WI38 (cell line): ENCODE results near the gene SH3PXD2B.

Experiments used
- H3K4me3 ChIP-seq: 2 replicates; pipeline ENCODE4 v1.5.1; 2011; ENCODE audit warnings: low read depth, mild to moderate bottlenecking, control low read depth, low read length
- TF ChIP-seq, protein P1 (sequence below): IDR thresholded peaks from 2 replicates; pipeline ENCODE4 v1.5.1; 2012; ENCODE audit warnings: low read depth, mild to moderate bottlenecking, control low read depth, low read length

Gene SH3PXD2B

DNA sequence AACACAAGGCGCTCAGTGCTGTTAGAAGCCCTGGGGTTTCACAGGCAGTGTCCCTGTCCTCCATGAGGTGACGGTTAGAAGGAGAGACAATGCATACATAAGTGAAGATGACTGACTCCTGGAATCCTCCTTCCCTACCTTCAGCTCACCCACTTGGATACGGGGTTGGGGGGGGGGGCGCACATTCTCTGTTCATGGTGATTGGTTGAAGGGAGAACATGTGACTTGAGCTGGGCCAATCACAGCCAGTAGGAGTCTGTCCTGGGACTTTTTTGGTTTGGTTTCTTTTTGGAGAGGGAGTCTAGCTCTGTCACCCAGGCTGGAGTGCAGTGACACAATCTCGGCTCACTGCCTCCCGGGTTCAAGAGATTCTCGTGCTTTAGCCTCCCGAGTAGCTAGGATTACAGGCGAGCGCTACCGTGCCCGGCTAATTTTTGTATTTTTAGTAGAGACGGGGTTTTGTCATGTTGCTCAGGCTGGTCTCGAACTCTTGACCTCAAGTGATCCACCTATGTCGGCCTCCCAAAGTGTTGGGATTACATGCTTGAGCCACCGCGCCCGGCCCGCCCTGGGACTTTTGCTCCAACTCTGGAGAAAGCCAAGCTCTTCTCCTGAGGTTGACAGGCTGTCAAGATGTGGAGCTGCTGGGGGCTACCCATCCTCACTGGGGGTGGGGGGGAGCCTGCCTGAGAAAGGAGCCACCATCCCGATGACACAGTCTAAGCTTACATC lies 30.8 kb downstream of the SH3PXD2B start:
- H3K4me3 ChIP-seq = no peak overlapping the region
- TF ChIP-seq, protein P1, sequence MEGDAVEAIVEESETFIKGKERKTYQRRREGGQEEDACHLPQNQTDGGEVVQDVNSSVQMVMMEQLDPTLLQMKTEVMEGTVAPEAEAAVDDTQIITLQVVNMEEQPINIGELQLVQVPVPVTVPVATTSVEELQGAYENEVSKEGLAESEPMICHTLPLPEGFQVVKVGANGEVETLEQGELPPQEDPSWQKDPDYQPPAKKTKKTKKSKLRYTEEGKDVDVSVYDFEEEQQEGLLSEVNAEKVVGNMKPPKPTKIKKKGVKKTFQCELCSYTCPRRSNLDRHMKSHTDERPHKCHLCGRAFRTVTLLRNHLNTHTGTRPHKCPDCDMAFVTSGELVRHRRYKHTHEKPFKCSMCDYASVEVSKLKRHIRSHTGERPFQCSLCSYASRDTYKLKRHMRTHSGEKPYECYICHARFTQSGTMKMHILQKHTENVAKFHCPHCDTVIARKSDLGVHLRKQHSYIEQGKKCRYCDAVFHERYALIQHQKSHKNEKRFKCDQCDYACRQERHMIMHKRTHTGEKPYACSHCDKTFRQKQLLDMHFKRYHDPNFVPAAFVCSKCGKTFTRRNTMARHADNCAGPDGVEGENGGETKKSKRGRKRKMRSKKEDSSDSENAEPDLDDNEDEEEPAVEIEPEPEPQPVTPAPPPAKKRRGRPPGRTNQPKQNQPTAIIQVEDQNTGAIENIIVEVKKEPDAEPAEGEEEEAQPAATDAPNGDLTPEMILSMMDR = no peak

DNA sequence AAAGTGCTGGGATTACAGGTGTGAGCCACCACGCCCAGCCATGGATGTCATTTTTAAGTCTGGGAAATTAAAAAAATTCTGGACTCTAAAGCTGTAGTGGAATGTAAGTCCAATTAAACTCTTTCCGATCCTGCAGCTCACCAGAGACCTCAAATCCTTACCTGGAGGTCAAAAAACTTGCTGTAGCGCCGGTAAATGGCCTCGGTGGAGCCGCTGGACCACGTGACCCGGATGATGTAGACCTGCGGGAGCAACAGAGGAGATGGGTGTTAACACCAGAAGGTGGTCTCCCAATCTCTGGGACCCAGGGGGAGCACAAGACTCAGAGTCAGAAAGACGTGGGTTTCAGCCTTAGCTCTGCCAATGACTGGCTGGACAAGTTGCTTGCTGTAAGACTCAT lies 32.1 kb downstream of the SH3PXD2B start:
- TF ChIP-seq, protein P1 = no peak
- no peak overlapping the region for H3K4me3 ChIP-seq

DNA sequence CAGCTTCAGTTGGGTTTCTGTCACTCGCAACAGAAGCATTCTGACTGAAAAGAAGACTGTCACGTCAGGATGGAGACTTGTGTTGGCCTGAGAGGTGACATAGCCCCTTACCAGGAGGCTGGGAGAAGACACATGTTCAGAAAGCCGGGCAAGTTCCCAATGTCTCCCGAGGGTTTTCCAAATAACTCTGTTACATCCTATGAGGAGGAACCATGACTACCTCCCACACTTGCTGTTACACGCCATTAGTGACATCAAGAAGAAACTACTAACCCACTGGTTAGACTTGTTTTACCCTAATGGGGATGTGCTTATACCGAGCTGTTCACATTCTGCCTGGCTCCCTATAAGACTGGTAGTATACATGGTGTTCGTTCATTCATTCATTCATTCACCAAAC lies 33.3 kb downstream of the SH3PXD2B start:
- H3K4me3 ChIP-seq = no peak overlapping the region
- TF ChIP-seq, protein P1 = no peak

DNA sequence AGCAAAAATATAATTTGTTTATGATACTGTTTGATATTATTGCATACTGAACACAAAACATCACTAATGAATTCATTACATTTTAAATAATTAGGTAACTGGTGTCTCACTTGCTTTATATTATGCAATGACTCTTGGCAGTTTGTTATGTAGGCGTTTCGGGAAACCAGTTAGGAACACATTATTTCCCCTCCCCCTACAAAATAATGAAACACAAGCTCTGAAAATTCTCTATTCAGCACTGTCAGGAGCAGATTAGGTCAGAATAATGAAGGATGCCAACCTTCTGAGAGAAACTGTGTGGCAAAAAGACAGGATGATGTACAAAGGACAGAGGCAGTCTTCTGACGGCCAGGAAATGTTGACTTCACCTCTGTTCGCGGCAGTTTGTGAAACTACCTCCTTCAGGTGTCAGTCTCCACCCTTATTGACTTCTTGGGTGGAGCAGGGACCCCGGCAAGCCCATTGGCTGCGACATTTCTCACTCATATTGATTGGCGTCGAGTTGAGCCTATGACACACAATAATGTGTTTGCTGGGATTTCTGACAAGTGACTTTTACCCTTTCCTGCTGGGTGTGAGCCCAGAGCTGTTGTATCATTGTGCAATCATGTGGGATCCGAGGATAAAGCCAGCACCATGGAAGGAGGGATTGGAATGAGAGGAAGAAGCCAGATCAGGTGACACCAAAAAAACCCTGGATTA lies 33.9 kb downstream of the SH3PXD2B start:
- H3K4me3 ChIP-seq = no peak overlapping the region
- TF ChIP-seq, protein P1 = no peak

DNA sequence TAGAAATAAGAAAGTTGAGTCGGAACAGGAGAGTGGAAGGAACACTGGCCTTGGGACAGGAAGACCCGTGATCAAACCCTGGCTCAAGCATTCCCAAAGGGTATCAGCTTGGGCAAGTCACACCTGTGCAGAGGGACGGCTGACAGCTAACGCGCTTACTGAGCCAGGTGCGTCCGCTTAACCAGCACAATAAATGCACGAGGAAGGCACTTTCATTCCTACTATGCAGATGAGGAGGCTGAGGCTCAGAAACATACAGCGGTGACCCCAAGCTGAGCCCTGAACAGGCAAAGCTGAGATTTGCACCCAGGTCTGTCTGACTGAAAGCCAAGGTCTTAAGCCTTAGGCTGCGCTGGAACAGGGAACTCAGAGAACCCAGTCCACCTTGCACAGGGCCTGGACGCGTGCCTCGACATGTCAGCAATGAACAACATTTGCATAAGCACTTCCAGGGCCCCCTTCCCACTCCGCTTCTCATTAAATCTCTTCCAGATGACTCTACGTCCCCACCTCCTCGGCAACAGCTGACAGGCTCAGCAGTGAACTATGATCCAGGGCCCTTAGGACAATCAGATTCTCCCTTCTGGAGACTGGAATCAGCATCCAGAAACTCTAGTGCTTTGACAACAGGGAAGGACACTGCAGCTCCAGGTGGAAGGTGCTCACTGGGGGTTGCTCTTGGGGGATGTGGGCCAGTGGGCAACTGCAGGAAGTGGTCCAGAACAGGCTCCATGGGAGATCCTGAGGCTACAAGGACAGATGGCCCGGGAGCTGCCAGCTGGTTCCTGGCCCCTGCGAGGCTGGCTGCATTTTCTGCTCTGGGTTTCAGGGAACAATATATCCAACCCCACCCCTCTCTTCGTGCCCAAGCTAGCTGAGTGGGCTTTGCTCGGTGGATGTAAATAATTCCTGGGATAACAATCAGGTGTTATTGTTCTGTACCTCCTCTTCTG lies 35.2 kb downstream of the SH3PXD2B start:
- TF ChIP-seq, protein P1 = no peak
- H3K4me3 ChIP-seq = no peak overlapping the region

DNA sequence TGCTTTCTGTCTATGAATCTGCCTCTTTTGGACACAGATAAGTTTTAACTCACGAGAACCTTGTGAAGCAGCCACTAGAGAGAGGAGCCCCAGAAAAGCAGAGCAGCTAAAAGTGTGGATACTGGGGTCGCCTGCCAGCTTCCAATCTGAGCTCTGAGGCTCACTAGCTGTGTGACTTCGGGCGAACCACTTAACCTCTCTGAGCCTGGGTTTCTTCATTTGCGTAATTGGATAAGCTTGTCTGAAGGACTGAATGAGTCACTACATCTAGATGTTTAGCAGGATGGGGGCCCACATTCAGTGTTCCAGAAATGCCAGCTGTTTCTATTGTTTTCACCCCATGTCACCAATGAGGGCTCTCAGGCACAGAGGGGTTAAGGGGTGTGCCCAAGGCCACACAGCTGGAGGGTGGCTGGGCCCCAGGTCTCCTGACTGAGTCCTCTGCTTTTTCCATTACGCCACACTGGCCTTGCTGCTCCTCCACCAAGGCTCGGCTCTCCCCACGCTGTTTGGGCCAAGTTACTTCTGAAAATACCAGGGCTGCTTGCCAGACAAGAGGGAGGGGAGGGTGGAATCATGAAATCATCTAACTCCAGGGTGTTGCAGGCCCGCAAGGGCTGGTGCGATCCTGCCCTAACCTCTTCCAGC lies 36.2 kb downstream of the SH3PXD2B start:
- no peak overlapping the region for H3K4me3 ChIP-seq
- TF ChIP-seq, protein P1 = no peak
